GM12878 (cell line): ENCODE measurements around the gene RPRD1A. TPM values are rescaled to one million over a fixed set of nuclear protein-coding genes. Genes with fewer than 3 reads are reported as not detected.

Experiments
- DPF2 ChIP-seq: fragments of 450-650 bp; IDR thresholded peaks from 2 replicates; pipeline ENCODE4 v1.6.1; 2017; ENCODE audit warnings: mild to moderate bottlenecking
- GATAD2B ChIP-seq: fragments of 450-650 bp; conservative IDR thresholded peaks from 2 replicates; pipeline ENCODE4 v1.6.1; 2017; ENCODE audit warnings: low read depth, mild to moderate bottlenecking, moderate library complexity
- IKZF1 ChIP-seq: fragments of 450-650 bp; conservative IDR thresholded peaks from 2 replicates; pipeline ENCODE4 v1.6.1; 2017; ENCODE audit warnings: antibody characterized with exemption, mild to moderate bottlenecking
- SMARCA5 ChIP-seq: fragments of 450-650 bp; IDR thresholded peaks from 2 replicates; pipeline ENCODE4 v1.6.1; 2017; ENCODE audit warnings: mild to moderate bottlenecking
- STAT3 ChIP-seq: IDR thresholded peaks from 2 replicates; pipeline ENCODE4 v1.6.1; 2011; ENCODE audit warnings: low read depth, low read length, improper control_type of control experiment
- YBX1 ChIP-seq: fragments of 450-650 bp; IDR thresholded peaks from 2 replicates; pipeline ENCODE4 v1.6.1; 2016; ENCODE audit warnings: antibody characterized with exemption
- ZBED1 ChIP-seq: IDR thresholded peaks from 2 replicates; pipeline ENCODE4 v1.6.1; 2016; ENCODE audit warnings: borderline replicate concordance
- ZNF217 ChIP-seq: fragments of 450-650 bp; IDR thresholded peaks from 2 replicates; pipeline ENCODE4 v1.6.1; 2017; ENCODE audit warnings: antibody characterized with exemption, mild to moderate bottlenecking
- ZZZ3 ChIP-seq: IDR thresholded peaks from 2 replicates; pipeline ENCODE4 v1.6.1; 2011; ENCODE audit warnings: low read depth; ENCODE audit not compliant: control insufficient read depth, insufficient read length
- polyA plus RNA-seq, 11 experiments: library from polyadenylated mRNA; depleted of rRNA in 4 of 11; unstranded in 6 of 11; stranded (reverse) in 5 of 11; fragments of >200 nt; fragmentation: Nextera tagmentation in 4 of 11; fragmentation: Illumina TruSeq in 1 of 11; extraction: Ambion mirVana in 4 of 11; extraction: Trizol in 1 of 11; gene quantifications; 1 replicate in 1 of 11; 2 replicates in 10 of 11; pipeline versions ENCODE4 v1.2.1 to v1.2.3, GENCODE V29; 2011 to 2016; ENCODE audit warnings: inconsistent platforms in 2 of 11, missing spikeins in 2 of 11, low read depth in 1 of 11
- total RNA-seq, 4 experiments: library from RNA; depleted of rRNA in 3 of 4; stranded (reverse); fragments of >200 nt in 3 of 4; fragmentation: Illumina TruSeq in 1 of 4; extraction: Trizol in 1 of 4; gene quantifications; 2 replicates each; pipeline versions ENCODE4 v1.2.1 to v1.2.3, GENCODE V29; 2013 to 2021
- TF ChIP-seq, protein P1 (sequence below): fragments of 450-650 bp; IDR thresholded peaks from 2 replicates; pipeline ENCODE4 v1.6.1; 2016; ENCODE audit warnings: mild to moderate bottlenecking, moderate library complexity, borderline replicate concordance
- TF ChIP-seq, protein P2 (sequence below): fragments of 450-650 bp; IDR thresholded peaks from 2 replicates; pipeline ENCODE4 v1.6.1; 2017; ENCODE audit warnings: mild to moderate bottlenecking, moderate library complexity
- TF ChIP-seq, protein P3 (sequence below): fragments of 450-650 bp; IDR thresholded peaks from 2 replicates; pipeline ENCODE4 v1.6.1; 2016; ENCODE audit warnings: mild to moderate bottlenecking
- TF ChIP-seq, protein P4 (sequence below): IDR thresholded peaks from 2 replicates; pipeline ENCODE4 v1.6.1; 2011; ENCODE audit warnings: mild to moderate bottlenecking, low read depth, low read length, moderate library complexity; ENCODE audit not compliant: insufficient replicate concordance
- TF ChIP-seq, protein P5 (sequence below): fragments of 150-350 bp; IDR thresholded peaks from 2 replicates; pipeline ENCODE4 v1.6.1; 2014; ENCODE audit warnings: mild to moderate bottlenecking, low read depth, low read length
- TF ChIP-seq, protein P6 (sequence below): IDR thresholded peaks from 2 replicates; pipeline ENCODE4 v1.6.1; 2012; ENCODE audit warnings: low read depth, low read length, improper control_type of control experiment

Gene RPRD1A
- total and polyA plus RNA-seq, 10 of the 15 experiments (the other 5 are each of a cell fraction or from before 2014, with no cell fraction given): 16.2 to 66.2 (median 36.2) TPM

DNA sequence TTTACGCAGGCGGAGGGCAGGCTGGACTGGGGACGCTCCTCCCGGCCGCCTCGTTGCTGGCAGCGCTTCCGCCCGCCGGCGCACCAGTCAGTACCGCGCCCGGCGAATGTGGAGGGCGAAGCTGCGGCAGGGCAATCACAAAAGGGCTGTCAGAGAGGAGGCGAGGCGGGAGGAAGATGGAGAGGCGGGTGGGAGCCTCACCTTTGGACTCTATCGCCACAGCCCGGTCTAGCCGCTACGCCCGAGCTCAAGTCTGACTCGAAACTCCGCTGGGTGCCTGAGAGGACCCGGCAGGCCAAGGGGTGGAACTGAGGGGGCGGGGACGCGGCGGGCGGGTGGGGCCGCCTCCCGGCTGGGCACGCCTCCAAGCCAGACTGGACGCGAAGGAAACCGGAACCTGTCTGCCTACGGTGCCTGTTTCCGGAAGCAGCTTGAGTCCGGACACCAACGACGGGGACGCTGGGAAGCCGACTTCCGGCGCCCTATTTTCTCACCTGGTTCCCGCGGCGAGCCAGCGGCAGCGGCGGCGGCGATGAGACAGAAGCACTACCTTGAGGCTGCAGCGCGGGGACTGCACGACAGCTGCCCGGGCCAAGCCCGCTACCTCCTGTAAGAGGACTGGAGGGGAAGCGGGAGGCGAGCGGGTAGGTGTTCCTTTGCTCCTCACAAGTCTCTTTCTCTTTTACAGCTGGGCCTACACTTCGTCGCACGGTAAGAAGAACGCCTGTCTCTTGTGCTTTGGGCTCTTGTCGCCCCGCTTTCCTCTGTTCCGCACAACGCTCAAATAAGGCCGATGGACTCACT lies 95.0 kb downstream of the RPRD1A start, which contains the start of gene RMP24 (continued):
- TF ChIP-seq, protein P1, sequence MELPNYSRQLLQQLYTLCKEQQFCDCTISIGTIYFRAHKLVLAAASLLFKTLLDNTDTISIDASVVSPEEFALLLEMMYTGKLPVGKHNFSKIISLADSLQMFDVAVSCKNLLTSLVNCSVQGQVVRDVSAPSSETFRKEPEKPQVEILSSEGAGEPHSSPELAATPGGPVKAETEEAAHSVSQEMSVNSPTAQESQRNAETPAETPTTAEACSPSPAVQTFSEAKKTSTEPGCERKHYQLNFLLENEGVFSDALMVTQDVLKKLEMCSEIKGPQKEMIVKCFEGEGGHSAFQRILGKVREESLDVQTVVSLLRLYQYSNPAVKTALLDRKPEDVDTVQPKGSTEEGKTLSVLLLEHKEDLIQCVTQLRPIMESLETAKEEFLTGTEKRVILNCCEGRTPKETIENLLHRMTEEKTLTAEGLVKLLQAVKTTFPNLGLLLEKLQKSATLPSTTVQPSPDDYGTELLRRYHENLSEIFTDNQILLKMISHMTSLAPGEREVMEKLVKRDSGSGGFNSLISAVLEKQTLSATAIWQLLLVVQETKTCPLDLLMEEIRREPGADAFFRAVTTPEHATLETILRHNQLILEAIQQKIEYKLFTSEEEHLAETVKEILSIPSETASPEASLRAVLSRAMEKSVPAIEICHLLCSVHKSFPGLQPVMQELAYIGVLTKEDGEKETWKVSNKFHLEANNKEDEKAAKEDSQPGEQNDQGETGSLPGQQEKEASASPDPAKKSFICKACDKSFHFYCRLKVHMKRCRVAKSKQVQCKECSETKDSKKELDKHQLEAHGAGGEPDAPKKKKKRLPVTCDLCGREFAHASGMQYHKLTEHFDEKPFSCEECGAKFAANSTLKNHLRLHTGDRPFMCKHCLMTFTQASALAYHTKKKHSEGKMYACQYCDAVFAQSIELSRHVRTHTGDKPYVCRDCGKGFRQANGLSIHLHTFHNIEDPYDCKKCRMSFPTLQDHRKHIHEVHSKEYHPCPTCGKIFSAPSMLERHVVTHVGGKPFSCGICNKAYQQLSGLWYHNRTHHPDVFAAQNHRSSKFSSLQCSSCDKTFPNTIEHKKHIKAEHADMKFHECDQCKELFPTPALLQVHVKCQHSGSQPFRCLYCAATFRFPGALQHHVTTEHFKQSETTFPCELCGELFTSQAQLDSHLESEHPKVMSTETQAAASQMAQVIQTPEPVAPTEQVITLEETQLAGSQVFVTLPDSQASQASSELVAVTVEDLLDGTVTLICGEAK: peak; percentile 99
- TF ChIP-seq, protein P2, sequence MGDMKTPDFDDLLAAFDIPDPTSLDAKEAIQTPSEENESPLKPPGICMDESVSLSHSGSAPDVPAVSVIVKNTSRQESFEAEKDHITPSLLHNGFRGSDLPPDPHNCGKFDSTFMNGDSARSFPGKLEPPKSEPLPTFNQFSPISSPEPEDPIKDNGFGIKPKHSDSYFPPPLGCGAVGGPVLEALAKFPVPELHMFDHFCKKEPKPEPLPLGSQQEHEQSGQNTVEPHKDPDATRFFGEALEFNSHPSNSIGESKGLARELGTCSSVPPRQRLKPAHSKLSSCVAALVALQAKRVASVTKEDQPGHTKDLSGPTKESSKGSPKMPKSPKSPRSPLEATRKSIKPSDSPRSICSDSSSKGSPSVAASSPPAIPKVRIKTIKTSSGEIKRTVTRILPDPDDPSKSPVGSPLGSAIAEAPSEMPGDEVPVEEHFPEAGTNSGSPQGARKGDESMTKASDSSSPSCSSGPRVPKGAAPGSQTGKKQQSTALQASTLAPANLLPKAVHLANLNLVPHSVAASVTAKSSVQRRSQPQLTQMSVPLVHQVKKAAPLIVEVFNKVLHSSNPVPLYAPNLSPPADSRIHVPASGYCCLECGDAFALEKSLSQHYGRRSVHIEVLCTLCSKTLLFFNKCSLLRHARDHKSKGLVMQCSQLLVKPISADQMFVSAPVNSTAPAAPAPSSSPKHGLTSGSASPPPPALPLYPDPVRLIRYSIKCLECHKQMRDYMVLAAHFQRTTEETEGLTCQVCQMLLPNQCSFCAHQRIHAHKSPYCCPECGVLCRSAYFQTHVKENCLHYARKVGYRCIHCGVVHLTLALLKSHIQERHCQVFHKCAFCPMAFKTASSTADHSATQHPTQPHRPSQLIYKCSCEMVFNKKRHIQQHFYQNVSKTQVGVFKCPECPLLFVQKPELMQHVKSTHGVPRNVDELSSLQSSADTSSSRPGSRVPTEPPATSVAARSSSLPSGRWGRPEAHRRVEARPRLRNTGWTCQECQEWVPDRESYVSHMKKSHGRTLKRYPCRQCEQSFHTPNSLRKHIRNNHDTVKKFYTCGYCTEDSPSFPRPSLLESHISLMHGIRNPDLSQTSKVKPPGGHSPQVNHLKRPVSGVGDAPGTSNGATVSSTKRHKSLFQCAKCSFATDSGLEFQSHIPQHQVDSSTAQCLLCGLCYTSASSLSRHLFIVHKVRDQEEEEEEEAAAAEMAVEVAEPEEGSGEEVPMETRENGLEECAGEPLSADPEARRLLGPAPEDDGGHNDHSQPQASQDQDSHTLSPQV: no peak
- TF ChIP-seq STAT3 (no peak), SMARCA5 (peak; percentile 28; the same call in 1 of the 2 replicates), ZBED1 (no peak), IKZF1 (peak; percentile 85), YBX1 (no peak), ZNF217 (no peak), GATAD2B (0 out of 2 replicates have a peak, but pooled peaks have one; percentile 54), DPF2 (0 out of 2 replicates have a peak, but pooled peaks have one; percentile 42), ZZZ3 (no peak)
- TF ChIP-seq, protein P3, sequence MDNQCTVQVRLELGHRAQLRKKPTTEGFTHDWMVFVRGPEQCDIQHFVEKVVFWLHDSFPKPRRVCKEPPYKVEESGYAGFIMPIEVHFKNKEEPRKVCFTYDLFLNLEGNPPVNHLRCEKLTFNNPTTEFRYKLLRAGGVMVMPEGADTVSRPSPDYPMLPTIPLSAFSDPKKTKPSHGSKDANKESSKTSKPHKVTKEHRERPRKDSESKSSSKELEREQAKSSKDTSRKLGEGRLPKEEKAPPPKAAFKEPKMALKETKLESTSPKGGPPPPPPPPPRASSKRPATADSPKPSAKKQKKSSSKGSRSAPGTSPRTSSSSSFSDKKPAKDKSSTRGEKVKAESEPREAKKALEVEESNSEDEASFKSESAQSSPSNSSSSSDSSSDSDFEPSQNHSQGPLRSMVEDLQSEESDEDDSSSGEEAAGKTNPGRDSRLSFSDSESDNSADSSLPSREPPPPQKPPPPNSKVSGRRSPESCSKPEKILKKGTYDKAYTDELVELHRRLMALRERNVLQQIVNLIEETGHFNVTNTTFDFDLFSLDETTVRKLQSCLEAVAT: no peak
- TF ChIP-seq, protein P4, sequence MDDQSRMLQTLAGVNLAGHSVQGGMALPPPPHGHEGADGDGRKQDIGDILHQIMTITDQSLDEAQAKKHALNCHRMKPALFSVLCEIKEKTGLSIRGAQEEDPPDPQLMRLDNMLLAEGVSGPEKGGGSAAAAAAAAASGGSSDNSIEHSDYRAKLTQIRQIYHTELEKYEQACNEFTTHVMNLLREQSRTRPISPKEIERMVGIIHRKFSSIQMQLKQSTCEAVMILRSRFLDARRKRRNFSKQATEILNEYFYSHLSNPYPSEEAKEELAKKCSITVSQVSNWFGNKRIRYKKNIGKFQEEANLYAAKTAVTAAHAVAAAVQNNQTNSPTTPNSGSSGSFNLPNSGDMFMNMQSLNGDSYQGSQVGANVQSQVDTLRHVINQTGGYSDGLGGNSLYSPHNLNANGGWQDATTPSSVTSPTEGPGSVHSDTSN: peak; percentile 28
- TF ChIP-seq, protein P5, sequence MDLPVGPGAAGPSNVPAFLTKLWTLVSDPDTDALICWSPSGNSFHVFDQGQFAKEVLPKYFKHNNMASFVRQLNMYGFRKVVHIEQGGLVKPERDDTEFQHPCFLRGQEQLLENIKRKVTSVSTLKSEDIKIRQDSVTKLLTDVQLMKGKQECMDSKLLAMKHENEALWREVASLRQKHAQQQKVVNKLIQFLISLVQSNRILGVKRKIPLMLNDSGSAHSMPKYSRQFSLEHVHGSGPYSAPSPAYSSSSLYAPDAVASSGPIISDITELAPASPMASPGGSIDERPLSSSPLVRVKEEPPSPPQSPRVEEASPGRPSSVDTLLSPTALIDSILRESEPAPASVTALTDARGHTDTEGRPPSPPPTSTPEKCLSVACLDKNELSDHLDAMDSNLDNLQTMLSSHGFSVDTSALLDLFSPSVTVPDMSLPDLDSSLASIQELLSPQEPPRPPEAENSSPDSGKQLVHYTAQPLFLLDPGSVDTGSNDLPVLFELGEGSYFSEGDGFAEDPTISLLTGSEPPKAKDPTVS: no peak
- TF ChIP-seq, protein P6, sequence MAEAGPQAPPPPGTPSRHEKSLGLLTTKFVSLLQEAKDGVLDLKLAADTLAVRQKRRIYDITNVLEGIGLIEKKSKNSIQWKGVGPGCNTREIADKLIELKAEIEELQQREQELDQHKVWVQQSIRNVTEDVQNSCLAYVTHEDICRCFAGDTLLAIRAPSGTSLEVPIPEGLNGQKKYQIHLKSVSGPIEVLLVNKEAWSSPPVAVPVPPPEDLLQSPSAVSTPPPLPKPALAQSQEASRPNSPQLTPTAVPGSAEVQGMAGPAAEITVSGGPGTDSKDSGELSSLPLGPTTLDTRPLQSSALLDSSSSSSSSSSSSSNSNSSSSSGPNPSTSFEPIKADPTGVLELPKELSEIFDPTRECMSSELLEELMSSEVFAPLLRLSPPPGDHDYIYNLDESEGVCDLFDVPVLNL: peak; percentile 51; the same call in 1 of the 2 replicates
